Loucy (cell line): ENCODE data around the gene CCDC142.

Experiments
- H2AFZ ChIP-seq: fragments of 200-600 bp; sonication (generic); 2 replicates; pipeline ENCODE4 v1.6.0; 2016; ENCODE audit warnings: antibody characterized with exemption, mild to moderate bottlenecking, low read length, moderate library complexity
- H3F3A ChIP-seq: fragments of 200-600 bp; 2 replicates; pipeline ENCODE4 v1.6.0; 2016; ENCODE audit warnings: antibody characterized with exemption, low read depth, mild to moderate bottlenecking
- H3K27me3 ChIP-seq: fragments of 200-600 bp; sonication (generic); 2 replicates; pipeline ENCODE4 v1.6.1; 2014; ENCODE audit warnings: low read length, mild to moderate bottlenecking; ENCODE audit not compliant: insufficient read depth, poor library complexity, severe bottlenecking
- H3K36me3 ChIP-seq: fragments of 200-600 bp; sonication (generic); 2 replicates; pipeline ENCODE4 v1.6.1; 2016; ENCODE audit warnings: low read length; ENCODE audit not compliant: insufficient read depth
- H3K4me1 ChIP-seq: fragments of 200-600 bp; sonication (generic); 2 replicates; pipeline ENCODE4 v1.5.1; 2014; ENCODE audit warnings: low read length, mild to moderate bottlenecking; ENCODE audit not compliant: insufficient read depth, poor library complexity, severe bottlenecking
- H3K4me2 ChIP-seq: fragments of 200-600 bp; sonication (generic); 2 replicates; pipeline ENCODE4 v1.6.0; 2014; ENCODE audit warnings: antibody characterized with exemption, low read length, low read depth, mild to moderate bottlenecking; ENCODE audit not compliant: poor library complexity, severe bottlenecking
- H3K4me3 ChIP-seq: fragments of 200-600 bp; sonication (generic); 2 replicates; pipeline ENCODE4 v1.5.1; 2014; ENCODE audit warnings: low read length, mild to moderate bottlenecking, mixed read lengths; ENCODE audit not compliant: poor library complexity, severe bottlenecking
- H3K79me2 ChIP-seq: fragments of 200-600 bp; sonication (generic); 2 replicates; pipeline ENCODE4 v1.6.1; 2014; ENCODE audit warnings: low read length; ENCODE audit not compliant: insufficient read depth
- H3K9ac ChIP-seq: fragments of 200-600 bp; sonication (generic); 2 replicates; pipeline ENCODE4 v1.6.0; 2014; ENCODE audit warnings: mild to moderate bottlenecking, low read depth, low read length, moderate library complexity; ENCODE audit not compliant: poor library complexity, severe bottlenecking
- H3K9me2 ChIP-seq: fragments of 200-600 bp; sonication (generic); replicated peaks from 2 replicates; pipeline ENCODE4 v1.6.1; 2016; ENCODE audit warnings: low read depth, low read length, mixed read lengths
- H3K9me3 ChIP-seq: fragments of 200-600 bp; sonication (generic); 2 replicates; pipeline ENCODE4 v1.6.1; 2014; ENCODE audit warnings: mild to moderate bottlenecking, antibody characterized with exemption, low read length, low read depth; ENCODE audit not compliant: insufficient read depth
- H4K20me1 ChIP-seq: fragments of 200-600 bp; sonication (generic); 2 replicates; pipeline ENCODE4 v1.6.0; 2014; ENCODE audit warnings: antibody characterized with exemption, low read length, mild to moderate bottlenecking; ENCODE audit not compliant: insufficient read depth, poor library complexity, severe bottlenecking
- EZH2phosphoT487 ChIP-seq: fragments of 200-600 bp; IDR thresholded peaks from 2 replicates; pipeline ENCODE4 v1.6.1; 2018; ENCODE audit warnings: antibody characterized with exemption, mild to moderate bottlenecking, moderate library complexity, borderline replicate concordance
- TF ChIP-seq, protein P1 (sequence below): fragments of 200-600 bp; sonication (generic); conservative IDR thresholded peaks from 2 replicates; pipeline ENCODE4 v1.5.1; 2014; ENCODE audit warnings: mild to moderate bottlenecking, antibody characterized with exemption, low read length

Gene CCDC142

GRCh38 chr2:74493546-74493945, 10.7 kb upstream of the CCDC142 start:
- Histone ChIP-seq H3K4me2 (no peak overlapping the region), H3F3A (no peaks in the 10 kb centered on the region), H3K9ac (no peak overlapping the region), H3K9me3 (no peaks in the 10 kb centered on the region), H3K4me1 (no peaks in the 10 kb centered on the region), H3K4me3 (no peak overlapping the region), H4K20me1 (no peaks in the 10 kb centered on the region), H2AFZ (no peak overlapping the region), H3K9me2 (no peaks in the 10 kb centered on the region), H3K79me2 (no peaks in the 10 kb centered on the region), H3K27me3 (no peaks in the 10 kb centered on the region), H3K36me3 (peaks cover 40% of the 10 kb centered on the region; the same call in 1 of the 2 replicates)
- TF ChIP-seq, protein P1, sequence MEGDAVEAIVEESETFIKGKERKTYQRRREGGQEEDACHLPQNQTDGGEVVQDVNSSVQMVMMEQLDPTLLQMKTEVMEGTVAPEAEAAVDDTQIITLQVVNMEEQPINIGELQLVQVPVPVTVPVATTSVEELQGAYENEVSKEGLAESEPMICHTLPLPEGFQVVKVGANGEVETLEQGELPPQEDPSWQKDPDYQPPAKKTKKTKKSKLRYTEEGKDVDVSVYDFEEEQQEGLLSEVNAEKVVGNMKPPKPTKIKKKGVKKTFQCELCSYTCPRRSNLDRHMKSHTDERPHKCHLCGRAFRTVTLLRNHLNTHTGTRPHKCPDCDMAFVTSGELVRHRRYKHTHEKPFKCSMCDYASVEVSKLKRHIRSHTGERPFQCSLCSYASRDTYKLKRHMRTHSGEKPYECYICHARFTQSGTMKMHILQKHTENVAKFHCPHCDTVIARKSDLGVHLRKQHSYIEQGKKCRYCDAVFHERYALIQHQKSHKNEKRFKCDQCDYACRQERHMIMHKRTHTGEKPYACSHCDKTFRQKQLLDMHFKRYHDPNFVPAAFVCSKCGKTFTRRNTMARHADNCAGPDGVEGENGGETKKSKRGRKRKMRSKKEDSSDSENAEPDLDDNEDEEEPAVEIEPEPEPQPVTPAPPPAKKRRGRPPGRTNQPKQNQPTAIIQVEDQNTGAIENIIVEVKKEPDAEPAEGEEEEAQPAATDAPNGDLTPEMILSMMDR, result no peak
- no peak for TF ChIP-seq EZH2phosphoT487

DNA sequence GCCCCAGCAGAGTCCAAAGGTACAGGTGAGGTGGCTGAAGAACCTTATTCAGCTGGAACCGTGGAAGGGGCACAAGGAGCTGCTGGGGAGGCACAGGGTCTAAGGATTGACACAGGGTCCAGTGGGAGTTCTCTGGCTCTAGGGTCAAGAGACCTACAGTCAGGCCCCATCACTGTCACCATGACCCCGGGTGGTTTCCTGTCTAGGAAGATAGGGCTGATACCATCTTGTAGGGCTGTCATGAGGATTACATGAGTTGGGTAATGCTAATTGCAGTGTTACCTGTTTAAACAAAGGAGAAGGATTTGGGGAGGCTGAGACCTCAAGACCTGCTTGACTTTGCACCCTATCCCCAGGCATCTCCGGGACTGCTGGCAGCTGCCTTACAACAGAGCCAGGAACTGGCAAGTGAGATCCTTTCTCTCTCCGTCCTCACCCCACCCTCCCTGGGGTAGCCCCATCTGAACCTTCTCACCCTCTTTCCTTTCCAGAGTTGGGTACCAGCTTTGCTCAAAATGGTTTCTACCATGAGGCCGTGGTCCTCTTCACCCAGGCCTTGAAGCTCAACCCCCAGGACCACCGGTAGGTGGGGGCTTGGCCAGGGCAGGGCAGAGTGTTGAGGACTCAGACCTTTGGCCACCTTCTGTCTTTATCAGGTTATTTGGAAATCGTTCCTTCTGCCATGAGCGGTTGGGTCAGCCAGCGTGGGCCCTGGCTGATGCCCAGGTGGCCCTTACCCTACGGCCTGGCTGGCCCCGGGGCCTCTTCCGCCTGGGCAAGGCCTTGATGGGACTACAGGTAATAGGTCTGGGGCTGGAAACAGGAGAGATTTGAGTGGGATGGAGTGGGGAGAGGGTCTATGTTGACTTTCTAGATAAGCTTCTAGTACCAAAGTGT, 9.1 kb upstream of the CCDC142 start:
- TF ChIP-seq, protein P1, result no peak
- TF ChIP-seq EZH2phosphoT487, result no peak
- Histone ChIP-seq H3K9ac (no peak overlapping the region), H3K36me3 (peaks cover 40% of the 10 kb centered on the region; the same call in 1 of the 2 replicates), H3F3A (no peaks in the 10 kb centered on the region), H3K27me3 (no peaks in the 10 kb centered on the region), H3K4me1 (no peaks in the 10 kb centered on the region), H4K20me1 (no peaks in the 10 kb centered on the region), H3K4me2 (no peak overlapping the region), H2AFZ (no peak overlapping the region), H3K79me2 (no peaks in the 10 kb centered on the region), H3K9me3 (no peaks in the 10 kb centered on the region), H3K9me2 (no peaks in the 10 kb centered on the region), H3K4me3 (no peak overlapping the region)

DNA sequence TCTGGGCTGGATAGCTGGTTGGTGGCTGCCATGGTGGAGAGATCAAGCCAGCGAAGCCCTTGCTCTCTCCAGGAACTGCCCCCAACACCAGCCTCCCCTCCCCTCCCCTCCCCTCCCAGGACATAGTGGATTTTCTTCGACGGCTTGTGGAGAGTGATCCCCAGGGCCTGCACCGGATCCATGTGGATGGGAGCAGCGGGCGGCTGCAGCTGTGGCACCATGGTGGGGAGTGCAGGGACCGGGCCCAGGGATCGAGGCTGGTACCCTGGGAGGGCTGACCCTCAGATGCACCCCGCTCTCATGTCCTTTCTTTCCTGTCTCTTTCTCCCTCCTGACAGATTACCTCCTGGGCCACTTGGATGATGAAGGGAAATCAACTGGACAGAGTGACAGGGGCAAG, 7.1 kb upstream of the CCDC142 start:
- Histone ChIP-seq H3K79me2 (0 out of 2 replicates have a peak, but pooled peaks cover 5% of the 10 kb centered on the region), H3K4me2 (no peak overlapping the region), H3K9me3 (no peaks in the 10 kb centered on the region), H3K4me1 (no peaks in the 10 kb centered on the region), H3K9ac (no peak overlapping the region), H3K4me3 (no peak overlapping the region), H3K27me3 (no peaks in the 10 kb centered on the region), H2AFZ (no peak overlapping the region), H3F3A (no peaks in the 10 kb centered on the region), H3K9me2 (no peaks in the 10 kb centered on the region), H3K36me3 (peaks cover 40% of the 10 kb centered on the region; the same call in 1 of the 2 replicates), H4K20me1 (no peaks in the 10 kb centered on the region)
- TF ChIP-seq, protein P1, result no peak
- no peak for TF ChIP-seq EZH2phosphoT487
